ENCODE results near the gene P2RX1.

DNA sequence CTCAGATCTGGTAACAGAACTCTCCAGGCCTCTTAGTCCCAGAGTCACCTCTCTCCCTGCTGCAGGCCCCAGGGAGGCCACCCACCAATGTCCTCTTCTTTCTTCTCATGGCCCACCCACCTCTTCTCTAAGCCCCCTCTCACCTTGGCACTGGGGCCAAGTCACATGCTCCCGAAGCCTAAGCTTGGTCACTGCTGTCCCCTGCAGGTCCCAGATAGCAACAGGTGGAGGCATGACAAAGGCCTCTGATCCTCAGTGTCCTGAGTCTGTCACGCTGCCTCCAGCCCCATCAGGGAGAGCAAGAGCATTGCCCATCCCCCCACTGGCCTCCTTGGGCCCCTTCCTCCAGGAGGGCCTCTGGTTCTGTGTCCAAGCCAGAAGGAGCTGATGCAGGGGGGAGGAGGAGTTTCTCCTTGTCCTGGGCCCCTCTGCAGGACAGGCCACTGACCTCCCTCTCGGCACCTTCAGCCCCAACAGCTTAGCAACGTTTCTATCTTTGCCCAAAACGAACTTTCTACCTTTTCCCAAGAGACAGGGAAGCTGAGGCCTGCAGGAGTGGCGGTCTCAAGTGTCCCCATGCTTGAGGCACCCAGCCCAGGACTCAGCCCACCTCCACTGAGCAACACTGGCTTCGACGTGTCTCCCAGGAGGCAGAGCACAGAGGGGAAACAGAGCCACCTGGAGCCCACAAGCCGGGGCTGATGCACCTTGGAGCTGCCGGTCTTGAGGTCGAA, 8.6 kb downstream of the P2RX1 start:
- TF ChIP-seq, protein P1, sequence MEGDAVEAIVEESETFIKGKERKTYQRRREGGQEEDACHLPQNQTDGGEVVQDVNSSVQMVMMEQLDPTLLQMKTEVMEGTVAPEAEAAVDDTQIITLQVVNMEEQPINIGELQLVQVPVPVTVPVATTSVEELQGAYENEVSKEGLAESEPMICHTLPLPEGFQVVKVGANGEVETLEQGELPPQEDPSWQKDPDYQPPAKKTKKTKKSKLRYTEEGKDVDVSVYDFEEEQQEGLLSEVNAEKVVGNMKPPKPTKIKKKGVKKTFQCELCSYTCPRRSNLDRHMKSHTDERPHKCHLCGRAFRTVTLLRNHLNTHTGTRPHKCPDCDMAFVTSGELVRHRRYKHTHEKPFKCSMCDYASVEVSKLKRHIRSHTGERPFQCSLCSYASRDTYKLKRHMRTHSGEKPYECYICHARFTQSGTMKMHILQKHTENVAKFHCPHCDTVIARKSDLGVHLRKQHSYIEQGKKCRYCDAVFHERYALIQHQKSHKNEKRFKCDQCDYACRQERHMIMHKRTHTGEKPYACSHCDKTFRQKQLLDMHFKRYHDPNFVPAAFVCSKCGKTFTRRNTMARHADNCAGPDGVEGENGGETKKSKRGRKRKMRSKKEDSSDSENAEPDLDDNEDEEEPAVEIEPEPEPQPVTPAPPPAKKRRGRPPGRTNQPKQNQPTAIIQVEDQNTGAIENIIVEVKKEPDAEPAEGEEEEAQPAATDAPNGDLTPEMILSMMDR (IDR thresholded peaks at IDR 0.05): peak in 4 of 5 experiments; percentile 34 to 63 (median 52)
- TF ChIP-seq EP300 (IDR thresholded peaks at IDR 0.05; ENCODE audit: low read depth) (no peak), POLR2AphosphoS5 (IDR thresholded peaks at IDR 0.05) (no peak), POLR2A (IDR thresholded peaks at IDR 0.05) (no peak)
